Measurements from ENCODE around the gene FBXW7.

Gene FBXW7

DNA sequence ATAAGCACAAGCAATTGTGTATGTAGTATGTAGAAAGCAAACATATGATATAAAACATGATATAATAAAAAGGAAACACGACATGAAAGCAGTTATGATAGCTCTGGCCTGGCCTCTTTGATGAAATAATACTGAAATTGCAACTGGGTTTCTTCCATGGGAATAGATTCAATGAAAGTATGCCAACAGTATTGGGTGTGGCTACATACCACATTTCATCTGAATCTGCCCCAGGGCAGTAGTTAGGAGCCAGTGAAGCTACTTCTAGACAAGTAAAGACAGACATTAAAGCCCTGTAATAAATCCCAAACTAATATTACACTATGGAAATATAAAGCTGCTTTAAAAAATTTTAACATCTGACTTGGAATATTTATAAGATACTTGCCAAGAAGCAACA, 207.3 kb downstream of the FBXW7 start (continued):
- no peak for TF ChIP-seq PATZ1 (CRISPR knock-in tag; IDR thresholded peaks at IDR 0.05; ENCODE audit: borderline replicate concordance)
- no peak for TF ChIP-seq TSHZ2 (CRISPR knock-in tag; IDR thresholded peaks at IDR 0.05)
- no peak for TF ChIP-seq ISL1 (CRISPR knock-in tag; IDR thresholded peaks at IDR 0.05)
- TF ChIP-seq GLIS3 (CRISPR knock-in tag; IDR thresholded peaks at IDR 0.05), result no peak
- TF ChIP-seq RARB (CRISPR knock-in tag; IDR thresholded peaks at IDR 0.05), result no peak

GRCh38 chr4:152327606-152328453, 208.1 kb downstream of the FBXW7 start:
- ATAC-seq, result no peak
- no peak for TF ChIP-seq RARB (CRISPR knock-in tag; IDR thresholded peaks at IDR 0.05)
- TF ChIP-seq PPARA (CRISPR knock-in tag; IDR thresholded peaks at IDR 0.05; ENCODE audit: borderline replicate concordance), result no peak
- TF ChIP-seq ARNTL (CRISPR knock-in tag; IDR thresholded peaks at IDR 0.05; ENCODE audit: borderline replicate concordance, low read depth), result no peak
- TF ChIP-seq ZNF565 (CRISPR knock-in tag; conservative IDR thresholded peaks at IDR 0.05; ENCODE audit: low read depth), result no peak
- TF ChIP-seq, protein P1, sequence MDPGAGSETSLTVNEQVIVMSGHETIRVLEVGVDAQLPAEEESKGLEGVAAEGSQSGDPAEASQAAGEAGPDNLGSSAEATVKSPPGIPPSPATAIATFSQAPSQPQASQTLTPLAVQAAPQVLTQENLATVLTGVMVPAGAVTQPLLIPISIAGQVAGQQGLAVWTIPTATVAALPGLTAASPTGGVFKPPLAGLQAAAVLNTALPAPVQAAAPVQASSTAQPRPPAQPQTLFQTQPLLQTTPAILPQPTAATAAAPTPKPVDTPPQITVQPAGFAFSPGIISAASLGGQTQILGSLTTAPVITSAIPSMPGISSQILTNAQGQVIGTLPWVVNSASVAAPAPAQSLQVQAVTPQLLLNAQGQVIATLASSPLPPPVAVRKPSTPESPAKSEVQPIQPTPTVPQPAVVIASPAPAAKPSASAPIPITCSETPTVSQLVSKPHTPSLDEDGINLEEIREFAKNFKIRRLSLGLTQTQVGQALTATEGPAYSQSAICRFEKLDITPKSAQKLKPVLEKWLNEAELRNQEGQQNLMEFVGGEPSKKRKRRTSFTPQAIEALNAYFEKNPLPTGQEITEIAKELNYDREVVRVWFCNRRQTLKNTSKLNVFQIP (CRISPR knock-in tag; IDR thresholded peaks at IDR 0.05; ENCODE audit: borderline replicate concordance, low read depth), result no peak
- TF ChIP-seq, protein P2, sequence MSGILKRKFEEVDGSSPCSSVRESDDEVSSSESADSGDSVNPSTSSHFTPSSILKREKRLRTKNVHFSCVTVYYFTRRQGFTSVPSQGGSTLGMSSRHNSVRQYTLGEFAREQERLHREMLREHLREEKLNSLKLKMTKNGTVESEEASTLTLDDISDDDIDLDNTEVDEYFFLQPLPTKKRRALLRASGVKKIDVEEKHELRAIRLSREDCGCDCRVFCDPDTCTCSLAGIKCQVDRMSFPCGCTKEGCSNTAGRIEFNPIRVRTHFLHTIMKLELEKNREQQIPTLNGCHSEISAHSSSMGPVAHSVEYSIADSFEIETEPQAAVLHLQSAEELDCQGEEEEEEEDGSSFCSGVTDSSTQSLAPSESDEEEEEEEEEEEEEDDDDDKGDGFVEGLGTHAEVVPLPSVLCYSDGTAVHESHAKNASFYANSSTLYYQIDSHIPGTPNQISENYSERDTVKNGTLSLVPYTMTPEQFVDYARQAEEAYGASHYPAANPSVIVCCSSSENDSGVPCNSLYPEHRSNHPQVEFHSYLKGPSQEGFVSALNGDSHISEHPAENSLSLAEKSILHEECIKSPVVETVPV (CRISPR knock-in tag; IDR thresholded peaks at IDR 0.05), result no peak
- no peak for TF ChIP-seq CREB5 (CRISPR knock-in tag; IDR thresholded peaks at IDR 0.05; ENCODE audit: low read depth)
- no peak for TF ChIP-seq OSR1 (CRISPR knock-in tag; IDR thresholded peaks at IDR 0.05)
- no peak for TF ChIP-seq ZC3H10 (CRISPR knock-in tag; IDR thresholded peaks at IDR 0.05)
- TF ChIP-seq ZNF70 (CRISPR knock-in tag; IDR thresholded peaks at IDR 0.05), result no peak
- TF ChIP-seq TOX (CRISPR knock-in tag; IDR thresholded peaks at IDR 0.05; ENCODE audit: borderline replicate concordance), result no peak

DNA sequence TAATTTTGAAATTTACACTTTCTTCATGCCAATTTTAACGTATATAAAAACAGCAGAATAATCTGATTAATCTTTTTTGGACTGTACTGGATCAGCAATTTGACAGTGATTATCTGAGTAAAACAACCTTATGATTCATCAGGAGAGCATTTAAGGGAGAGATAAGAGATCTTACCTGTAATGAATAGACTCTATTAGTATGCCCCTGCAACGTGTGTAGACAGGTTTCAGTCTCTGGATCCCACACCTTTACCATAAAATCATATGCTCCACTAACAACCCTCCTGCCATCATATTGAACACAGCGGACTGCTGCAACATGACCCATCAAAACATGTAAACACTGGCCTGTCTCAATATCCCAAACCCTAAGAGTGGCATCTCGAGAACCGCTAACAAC, 210.1 kb downstream of the FBXW7 start:
- no peak for ATAC-seq
- TF ChIP-seq ESRRG (CRISPR knock-in tag; IDR thresholded peaks at IDR 0.05) (no peak), TSHZ2 (CRISPR knock-in tag; IDR thresholded peaks at IDR 0.05) (no peak), ZNF8 (CRISPR knock-in tag; IDR thresholded peaks at IDR 0.05) (no peak), ZNF70 (CRISPR knock-in tag; IDR thresholded peaks at IDR 0.05) (no peak), ZFP30 (CRISPR knock-in tag; IDR thresholded peaks at IDR 0.05) (no peak), ZC3H10 (CRISPR knock-in tag; IDR thresholded peaks at IDR 0.05) (no peak), RARB (CRISPR knock-in tag; IDR thresholded peaks at IDR 0.05) (no peak), PATZ1 (CRISPR knock-in tag; IDR thresholded peaks at IDR 0.05; ENCODE audit: borderline replicate concordance) (no peak), TCF4 (CRISPR knock-in tag; IDR thresholded peaks at IDR 0.05; ENCODE audit: borderline replicate concordance) (no peak)
- TF ChIP-seq, protein P2 (CRISPR knock-in tag; IDR thresholded peaks at IDR 0.05), result no peak
